NCI-H2107 treated with DMSO at 0.1 percent for 48 hours (cell line): ENCODE measurements around the gene ADAMTS7.
A peak's percentile ranks its signal among the peaks of the same experiment; 100 is the strongest.
"Not testable (repeated sequence)": the region's sequence is repeated elsewhere in the genome, so short reads cannot be mapped to it uniquely, and the experiment has no call there.

Experiments
- DNase-seq: peaks from one replicate; lab custom pipeline; 2025; ENCODE audit not compliant: unreplicated experiment; lab: John Stamatoyannopoulos, UW

ADAMTS7 gene

GRCh38 chr15:78831229-78832207 is 20.3 kb upstream of the ADAMTS7 start:
- DNase-seq, result no peak

- DNase-seq, result no peak
Observed at GRCh38 chr15:78830514-78831228, 19.4 kb upstream of the ADAMTS7 start.

GRCh38 chr15:78828920-78829319 is 17.7 kb upstream of the ADAMTS7 start:
- DNase-seq, result no peak

GRCh38 chr15:78822514-78822913 is 11.2 kb upstream of the ADAMTS7 start:
- no peak for DNase-seq

GRCh38 chr15:78811825-78812183 is 540 bp upstream of the ADAMTS7 start:
- no peak for DNase-seq

- no peak for DNase-seq
Observed at GRCh38 chr15:78810362-78811123, 721 bp downstream of the ADAMTS7 start.

GRCh38 chr15:78810003-78810361 is 1.3 kb downstream of the ADAMTS7 start:
- no peak for DNase-seq

GRCh38 chr15:78808550-78808949 is 2.7 kb downstream of the ADAMTS7 start:
- DNase-seq, result no peak

- DNase-seq, result no peak
Observed at GRCh38 chr15:78807359-78807758, 3.9 kb downstream of the ADAMTS7 start.

- peak; percentile 12 for DNase-seq
Observed at GRCh38 chr15:78804391-78804792, 6.9 kb downstream of the ADAMTS7 start.

GRCh38 chr15:78800806-78801205 is 10.5 kb downstream of the ADAMTS7 start:
- no peak for DNase-seq

- DNase-seq, result no peak
Observed at GRCh38 chr15:78800189-78800588, 11.1 kb downstream of the ADAMTS7 start.

GRCh38 chr15:78799102-78799501 is 12.2 kb downstream of the ADAMTS7 start:
- DNase-seq, result not testable (repeated sequence)

GRCh38 chr15:78798355-78798754 is 12.9 kb downstream of the ADAMTS7 start:
- DNase-seq, result not testable (repeated sequence)

- DNase-seq, result no peak
Observed at GRCh38 chr15:78797951-78798350, 13.3 kb downstream of the ADAMTS7 start.

GRCh38 chr15:78796510-78796909 is 14.8 kb downstream of the ADAMTS7 start:
- no peak for DNase-seq

- DNase-seq, result no peak
Observed at GRCh38 chr15:78795043-78795442, 16.2 kb downstream of the ADAMTS7 start.

GRCh38 chr15:78794446-78794845 is 16.8 kb downstream of the ADAMTS7 start:
- not testable (repeated sequence) for DNase-seq

- no peak for DNase-seq
Observed at GRCh38 chr15:78791357-78791756, 19.9 kb downstream of the ADAMTS7 start.

GRCh38 chr15:78790027-78790426 is 21.2 kb downstream of the ADAMTS7 start:
- DNase-seq, result no peak

- DNase-seq, result no peak
Observed at GRCh38 chr15:78789615-78790014, 21.6 kb downstream of the ADAMTS7 start.
